ACC112 (cell line): ENCODE data around the gene SEC14L3.

ENCODE experiments used
- H2AFZ ChIP-seq: fragments of 200-600 bp; sonication (generic); one replicate; pipeline ENCODE4 v1.6.0; 2017; ENCODE audit warnings: antibody characterized with exemption, low read length; ENCODE audit not compliant: unreplicated experiment
- H3K27ac ChIP-seq: fragments of 200-600 bp; sonication (generic); 2 replicates; pipeline ENCODE4 v1.5.1; 2014; ENCODE audit warnings: low read depth, mild to moderate bottlenecking, antibody characterized with exemption, low read length, moderate library complexity
- H3K27me3 ChIP-seq: fragments of 200-600 bp; sonication (generic); 2 replicates; pipeline ENCODE4 v1.6.1; 2014; ENCODE audit warnings: mild to moderate bottlenecking, antibody characterized with exemption, low read length, moderate library complexity, mixed read lengths; ENCODE audit not compliant: insufficient read depth
- H3K36me3 ChIP-seq: fragments of 200-600 bp; sonication (generic); 2 replicates; pipeline ENCODE4 v1.6.1; 2016; ENCODE audit warnings: mild to moderate bottlenecking, antibody characterized with exemption, low read length, moderate library complexity, mixed read lengths; ENCODE audit not compliant: insufficient read depth
- H3K4me1 ChIP-seq: fragments of 200-600 bp; sonication (generic); one replicate; pipeline ENCODE4 v1.6.1; 2016; ENCODE audit warnings: low read length, mixed read lengths; ENCODE audit not compliant: insufficient read depth, unreplicated experiment, control insufficient read depth
- H3K4me3 ChIP-seq: fragments of 200-600 bp; sonication (generic); 2 replicates; pipeline ENCODE4 v1.5.1; 2014; ENCODE audit warnings: mild to moderate bottlenecking, low read depth, low read length
- H3K79me2 ChIP-seq: fragments of 200-600 bp; sonication (generic); one replicate; pipeline ENCODE4 v1.6.0; 2016; ENCODE audit warnings: low read length; ENCODE audit not compliant: control insufficient read depth, unreplicated experiment, insufficient read depth

SEC14L3 gene

DNA sequence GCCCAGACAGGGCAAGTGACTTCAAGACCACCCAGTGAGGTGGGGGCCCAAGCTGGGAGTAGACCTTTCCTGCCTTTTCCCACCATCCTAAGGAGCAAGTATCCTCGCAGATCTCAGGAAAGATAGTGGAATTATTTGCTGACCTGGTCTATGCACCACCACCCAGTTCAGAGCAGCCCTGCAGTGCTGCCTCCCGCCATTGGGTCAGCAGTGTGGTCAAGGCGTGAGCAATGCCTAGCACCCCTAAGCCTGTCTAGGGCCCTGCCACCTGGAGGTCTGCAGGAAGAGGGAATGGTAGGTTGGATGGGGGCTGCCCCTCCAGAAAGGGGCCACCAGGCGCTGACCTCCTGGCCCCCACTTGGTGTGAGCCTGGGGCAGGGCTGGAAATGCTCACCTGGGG lies 39.7 kb downstream of the SEC14L3 start:
- Histone ChIP-seq H3K4me1 (peaks cover 2% of the 10 kb centered on the region), H2AFZ (no peak overlapping the region), H3K4me3 (no peak overlapping the region), H3K27me3 (no peaks in the 10 kb centered on the region), H3K27ac (no peak overlapping the region), H3K36me3 (peaks cover 9% of the 10 kb centered on the region; the same call in 1 of the 2 replicates), H3K79me2 (no peaks in the 10 kb centered on the region)

DNA sequence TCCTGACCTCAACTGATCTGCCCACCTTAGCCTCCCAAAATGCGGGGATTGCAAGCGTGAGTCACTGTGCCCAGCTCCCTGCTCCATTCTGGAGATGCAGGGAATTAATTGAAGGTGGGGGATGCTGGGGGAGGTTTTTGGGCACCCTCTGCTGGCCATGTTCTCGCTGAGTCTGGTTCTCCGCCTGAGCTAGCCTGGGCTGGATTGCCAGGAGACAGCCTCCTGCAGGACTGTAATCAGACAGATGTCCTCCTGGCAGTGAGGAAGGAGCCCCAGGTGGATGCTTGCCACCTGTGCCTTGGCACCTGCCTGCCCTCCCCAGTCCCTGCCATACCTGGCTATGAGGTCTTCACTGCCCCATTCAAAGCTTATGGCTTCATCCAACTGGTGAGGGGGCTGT lies 40.9 kb downstream of the SEC14L3 start:
- Histone ChIP-seq H3K27me3 (no peaks in the 10 kb centered on the region), H3K79me2 (no peaks in the 10 kb centered on the region), H3K4me3 (no peak overlapping the region), H3K36me3 (peaks cover 10% of the 10 kb centered on the region; the same call in 1 of the 2 replicates), H2AFZ (no peak overlapping the region), H3K4me1 (peaks cover 6% of the 10 kb centered on the region), H3K27ac (no peak overlapping the region)

DNA sequence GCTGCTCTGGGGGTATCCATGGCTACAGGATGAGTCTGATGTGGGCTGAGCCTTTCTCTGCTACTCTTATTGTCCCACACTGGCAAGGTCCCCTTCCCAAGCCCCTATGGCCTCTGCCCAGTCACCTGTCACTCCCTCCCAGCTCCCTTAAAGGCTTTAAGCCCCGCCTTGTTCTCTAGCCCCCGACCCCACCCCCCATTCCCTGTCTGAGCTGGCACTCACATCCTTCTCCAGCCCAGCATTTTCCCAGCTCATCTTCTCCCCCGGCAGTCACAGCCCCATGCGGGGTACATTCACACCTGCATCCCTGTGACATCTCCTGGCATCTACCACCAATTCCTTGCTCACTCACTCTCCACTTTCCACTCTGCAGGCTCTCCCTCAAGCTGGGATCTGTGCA lies 41.9 kb downstream of the SEC14L3 start:
- Histone ChIP-seq H3K27ac (no peak overlapping the region), H3K79me2 (no peaks in the 10 kb centered on the region), H3K4me1 (peaks cover 9% of the 10 kb centered on the region), H3K36me3 (peaks cover 10% of the 10 kb centered on the region; the same call in 1 of the 2 replicates), H3K4me3 (no peak overlapping the region), H3K27me3 (no peaks in the 10 kb centered on the region), H2AFZ (no peak overlapping the region)

DNA sequence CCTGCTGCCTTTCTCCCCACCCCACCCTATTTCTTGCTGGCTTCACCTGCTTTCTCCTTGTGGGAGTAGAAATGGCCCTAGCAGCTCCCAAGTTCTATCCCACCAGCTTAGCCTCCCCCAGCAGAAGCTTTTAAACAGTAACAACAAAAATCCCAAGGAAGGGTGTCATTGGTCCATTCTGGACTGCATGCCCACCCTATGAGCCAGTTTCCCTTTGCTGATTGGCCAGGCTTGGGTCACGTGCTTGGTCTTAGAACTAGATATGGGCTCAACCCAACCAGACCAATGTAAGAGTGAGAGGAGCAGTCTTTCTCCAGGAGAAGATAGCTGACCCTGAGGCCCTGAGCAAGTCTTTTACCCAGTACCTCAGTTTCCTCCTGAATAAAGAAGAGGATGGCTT lies 43.9 kb downstream of the SEC14L3 start:
- H3K79me2 ChIP-seq, result no peaks in the 10 kb centered on the region
- no peak overlapping the region for H3K27ac ChIP-seq
- no peak overlapping the region for H3K4me3 ChIP-seq
- no peak overlapping the region for H2AFZ ChIP-seq
- peaks cover 20% of the 10 kb centered on the region for H3K4me1 ChIP-seq
- peaks cover 10% of the 10 kb centered on the region; the same call in 1 of the 2 replicates for H3K36me3 ChIP-seq
- H3K27me3 ChIP-seq, result no peaks in the 10 kb centered on the region

DNA sequence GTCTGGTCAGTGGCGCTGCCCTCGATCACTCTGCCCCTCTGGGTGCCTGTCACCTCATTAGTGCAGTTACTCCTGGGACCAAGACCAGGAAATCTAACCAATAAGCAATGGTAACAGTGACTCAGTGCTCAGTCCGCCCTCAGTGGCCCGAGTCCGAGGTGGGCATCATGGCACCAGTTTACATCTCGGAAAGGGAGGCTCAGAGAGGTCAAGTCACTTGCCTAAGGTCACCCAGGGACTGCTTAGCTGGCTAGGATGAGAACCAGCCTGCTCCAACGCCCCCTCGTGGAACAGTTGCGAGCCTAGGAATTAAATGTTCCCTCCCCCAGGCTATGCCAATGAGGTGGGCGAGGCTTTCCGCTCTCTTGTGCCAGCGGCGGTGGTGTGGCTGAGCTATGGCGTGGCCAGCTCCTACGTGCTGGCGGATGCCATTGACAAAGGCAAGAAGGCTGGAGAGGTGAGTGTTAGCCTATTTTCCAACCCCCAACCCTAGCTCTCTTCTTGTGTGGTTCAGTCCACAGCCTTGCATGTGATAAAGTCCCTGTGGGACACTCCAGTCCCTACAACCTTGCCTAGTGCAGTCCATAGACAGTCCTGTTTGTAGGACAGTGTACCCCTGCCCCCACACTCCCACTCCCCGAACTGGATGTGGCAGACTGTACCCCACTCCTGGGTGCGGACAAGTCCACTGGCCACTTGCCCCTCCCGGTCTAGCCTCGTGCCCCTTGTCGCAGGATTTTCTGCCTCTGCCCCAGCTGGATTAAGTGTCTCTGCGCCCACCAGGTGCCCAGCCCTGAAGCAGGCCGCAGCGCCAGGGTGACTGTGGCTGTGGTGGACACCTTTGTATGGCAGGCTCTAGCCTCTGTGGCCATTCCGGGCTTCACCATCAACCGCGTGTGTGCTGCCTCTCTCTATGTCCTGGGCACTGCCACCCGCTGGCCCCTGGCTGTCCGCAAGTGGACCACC lies 45.1 kb downstream of the SEC14L3 start:
- Histone ChIP-seq H3K4me3 (peak overlapping the region; percentile 79), H3K27ac (peak overlapping the region; percentile 100), H3K27me3 (no peaks in the 10 kb centered on the region), H3K4me1 (peaks cover 31% of the 10 kb centered on the region), H2AFZ (no peak overlapping the region), H3K79me2 (peaks cover 6% of the 10 kb centered on the region), H3K36me3 (peaks cover 10% of the 10 kb centered on the region; the same call in 1 of the 2 replicates)

GRCh38 chr22:30425616-30426387 lies 46.0 kb downstream of the SEC14L3 start, which contains the start of gene MTFP1:
MTFP1 (plus strand) TSS chr22:30425768; CDS start chr22:30425880, 112 bp downstream.
- Histone ChIP-seq H3K36me3 (peaks cover 10% of the 10 kb centered on the region; the same call in 1 of the 2 replicates), H3K4me3 (peak within 1 kb of the TSS; percentile 79), H3K79me2 (peaks cover 6% of the 10 kb centered on the region), H3K27ac (peak within 1 kb of the TSS; percentile 100), H3K4me1 (peaks cover 39% of the 10 kb centered on the region), H2AFZ (peak within 1 kb of the TSS; percentile 4), H3K27me3 (no peaks in the 10 kb centered on the region)

GRCh38 chr22:30425327-30425615 lies 46.5 kb downstream of the SEC14L3 start:
- H3K36me3 ChIP-seq, result peaks cover 10% of the 10 kb centered on the region; the same call in 1 of the 2 replicates
- peaks cover 6% of the 10 kb centered on the region for H3K79me2 ChIP-seq
- no peaks in the 10 kb centered on the region for H3K27me3 ChIP-seq
- H3K4me3 ChIP-seq, result peak overlapping the region; percentile 79
- H3K27ac ChIP-seq, result peak overlapping the region; percentile 100
- no peak overlapping the region for H2AFZ ChIP-seq
- H3K4me1 ChIP-seq, result peaks cover 45% of the 10 kb centered on the region

GRCh38 chr22:30424534-30425326 lies 47.1 kb downstream of the SEC14L3 start:
- Histone ChIP-seq H3K4me1 (peaks cover 50% of the 10 kb centered on the region), H3K27ac (peak overlapping the region; percentile 100), H3K4me3 (peak overlapping the region; percentile 79), H2AFZ (peak overlapping the region; percentile 4), H3K79me2 (peaks cover 6% of the 10 kb centered on the region), H3K27me3 (no peaks in the 10 kb centered on the region), H3K36me3 (peaks cover 10% of the 10 kb centered on the region; the same call in 1 of the 2 replicates)

DNA sequence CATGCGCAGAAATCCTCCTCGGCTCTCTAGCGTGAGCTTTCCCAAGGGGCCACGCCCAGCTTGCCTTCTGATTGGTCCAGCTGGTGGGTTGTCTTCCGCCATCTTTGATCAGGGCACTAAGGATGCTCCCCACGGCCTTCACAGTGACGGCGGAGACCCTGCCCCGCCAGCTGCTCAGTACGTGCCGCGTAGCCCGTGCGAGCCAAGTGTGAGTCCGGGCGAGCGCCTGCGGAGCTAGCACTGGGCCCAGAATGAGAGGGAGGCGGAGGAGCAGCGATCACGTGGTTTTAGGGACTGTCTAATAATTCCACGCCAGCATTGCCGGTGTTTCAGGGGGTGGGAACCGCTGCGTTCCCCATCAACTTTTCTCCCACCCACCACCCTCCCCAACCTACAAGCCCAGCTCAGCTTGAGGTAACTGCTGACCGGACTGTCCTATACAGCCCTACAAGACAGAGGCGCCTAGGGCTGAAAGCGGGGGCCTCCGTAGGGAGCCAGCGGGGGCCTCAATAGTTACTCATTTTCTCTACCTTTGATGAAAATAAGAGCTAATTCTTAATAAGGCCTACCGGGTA lies 47.8 kb downstream of the SEC14L3 start:
- Histone ChIP-seq H3K4me1 (peaks cover 55% of the 10 kb centered on the region), H3K4me3 (peak overlapping the region; percentile 79), H3K79me2 (peaks cover 6% of the 10 kb centered on the region), H3K36me3 (peaks cover 10% of the 10 kb centered on the region; the same call in 1 of the 2 replicates), H3K27me3 (no peaks in the 10 kb centered on the region), H3K27ac (peak overlapping the region; percentile 100), H2AFZ (no peak overlapping the region)
